Measurements from ENCODE around the gene SHLD1. TPM values are rescaled to one million over a fixed set of nuclear protein-coding genes. Genes with fewer than 3 reads are reported as not detected.

The SHLD1 gene
- total RNA-seq, 3 donors from 2014 or later (not counting 1 experiment from before 2014, with no cell fraction given) = 6.6 to 12.2 (median 8.3) TPM

DNA sequence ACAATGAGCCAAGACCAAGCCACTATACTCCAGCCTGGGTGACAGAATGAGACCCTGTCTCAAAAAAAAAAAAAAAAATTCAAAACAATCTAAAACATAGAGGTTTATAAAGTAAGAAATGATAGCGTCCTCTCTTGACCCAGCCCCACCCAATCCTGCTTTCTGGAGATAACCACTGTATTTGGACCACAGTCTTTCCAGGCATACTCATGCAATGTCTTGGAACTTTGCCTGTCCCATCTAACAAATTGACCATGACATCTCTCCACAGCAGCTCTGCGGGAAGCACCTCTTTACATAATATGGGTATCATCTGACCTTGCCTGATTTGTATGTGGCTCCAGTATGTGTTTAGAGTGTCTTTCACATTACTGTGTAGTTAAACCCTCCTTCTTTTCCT lies 9.1 kb upstream of the SHLD1 start:
- DNase-seq (no peak), ATAC-seq (no peak)
- H3K36me3 ChIP-seq (ENCODE audit: control insufficient read depth, insufficient read depth, low read length) = no peaks in the 10 kb centered on the region
- H3K4me1 ChIP-seq (ENCODE audit: control insufficient read depth, insufficient read depth, low read length) = peaks cover 6% of the 10 kb centered on the region
- H3K4me3 Mint-ChIP-seq = no peak overlapping the region
- no peaks in the 10 kb centered on the region for H3K36me3 Mint-ChIP-seq
- H3K27ac Mint-ChIP-seq = no peak overlapping the region
- no peak overlapping the region for H3K27ac ChIP-seq (ENCODE audit: low read length)
- peaks cover 3 to 7% of the 10 kb centered on the region in 2 donors for H3K27me3 Mint-ChIP-seq (ENCODE audit: low read depth in 2 of 2)
- TF ChIP-seq, protein P1, sequence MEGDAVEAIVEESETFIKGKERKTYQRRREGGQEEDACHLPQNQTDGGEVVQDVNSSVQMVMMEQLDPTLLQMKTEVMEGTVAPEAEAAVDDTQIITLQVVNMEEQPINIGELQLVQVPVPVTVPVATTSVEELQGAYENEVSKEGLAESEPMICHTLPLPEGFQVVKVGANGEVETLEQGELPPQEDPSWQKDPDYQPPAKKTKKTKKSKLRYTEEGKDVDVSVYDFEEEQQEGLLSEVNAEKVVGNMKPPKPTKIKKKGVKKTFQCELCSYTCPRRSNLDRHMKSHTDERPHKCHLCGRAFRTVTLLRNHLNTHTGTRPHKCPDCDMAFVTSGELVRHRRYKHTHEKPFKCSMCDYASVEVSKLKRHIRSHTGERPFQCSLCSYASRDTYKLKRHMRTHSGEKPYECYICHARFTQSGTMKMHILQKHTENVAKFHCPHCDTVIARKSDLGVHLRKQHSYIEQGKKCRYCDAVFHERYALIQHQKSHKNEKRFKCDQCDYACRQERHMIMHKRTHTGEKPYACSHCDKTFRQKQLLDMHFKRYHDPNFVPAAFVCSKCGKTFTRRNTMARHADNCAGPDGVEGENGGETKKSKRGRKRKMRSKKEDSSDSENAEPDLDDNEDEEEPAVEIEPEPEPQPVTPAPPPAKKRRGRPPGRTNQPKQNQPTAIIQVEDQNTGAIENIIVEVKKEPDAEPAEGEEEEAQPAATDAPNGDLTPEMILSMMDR (IDR thresholded peaks at IDR 0.05) = no peak
- 75% methylated on average over 1 of the region's 2 CpGs for WGBS (ENCODE audit: insufficient coverage)
- no peaks in the 10 kb centered on the region for H3K4me1 Mint-ChIP-seq
- H3K4me3 ChIP-seq (ENCODE audit: low read length) = no peak overlapping the region
- no peaks in the 10 kb centered on the region for H3K27me3 ChIP-seq (ENCODE audit: control insufficient read depth, insufficient read depth, low read length)
- no peaks in the 10 kb centered on the region for H3K9me3 Mint-ChIP-seq
- H3K9me3 ChIP-seq (ENCODE audit: control insufficient read depth, insufficient read depth, low read length) = no peaks in the 10 kb centered on the region
- intact Hi-C loops (cut with micrococcal nuclease) = no loop called here

DNA sequence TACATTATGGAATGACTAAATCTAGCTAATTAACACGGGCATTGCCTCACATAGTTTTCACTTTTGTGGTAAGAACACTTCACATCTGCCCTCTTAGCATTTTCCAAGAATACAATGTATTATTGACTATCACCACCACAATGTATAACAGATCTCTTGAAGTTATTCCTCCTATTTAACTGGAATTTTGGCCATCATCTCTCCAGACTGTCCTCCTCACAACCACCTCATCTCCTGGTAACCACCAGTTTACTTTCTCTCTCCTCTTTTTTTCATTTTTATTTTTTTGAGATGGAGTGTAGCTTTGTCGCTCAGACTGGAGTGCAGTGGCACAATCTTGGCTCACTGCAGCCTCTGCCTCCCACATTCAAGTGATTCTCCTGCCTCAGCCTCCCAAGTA lies 8.2 kb upstream of the SHLD1 start:
- Histone ChIP-seq H3K36me3 (ENCODE audit: control insufficient read depth, insufficient read depth, low read length) (no peaks in the 10 kb centered on the region), H3K27ac (ENCODE audit: low read length) (no peak overlapping the region), H3K4me1 (ENCODE audit: control insufficient read depth, insufficient read depth, low read length) (peaks cover 6% of the 10 kb centered on the region), H3K4me3 (ENCODE audit: low read length) (no peak overlapping the region), H3K27me3 (ENCODE audit: control insufficient read depth, insufficient read depth, low read length) (no peaks in the 10 kb centered on the region), H3K9me3 (ENCODE audit: control insufficient read depth, insufficient read depth, low read length) (no peaks in the 10 kb centered on the region)
- Mint-ChIP-seq H3K4me3 (no peak overlapping the region), H3K36me3 (no peaks in the 10 kb centered on the region), H3K9me3 (no peaks in the 10 kb centered on the region), H3K27ac (no peak overlapping the region), H3K27me3 (ENCODE audit: low read depth in 2 of 2) (peaks cover 5 to 7% of the 10 kb centered on the region in 2 donors), H3K4me1 (no peaks in the 10 kb centered on the region)
- TF ChIP-seq, protein P1 (IDR thresholded peaks at IDR 0.05) = no peak
- 86% methylated on average over 2 of the region's 2 CpGs for WGBS (ENCODE audit: insufficient coverage)
- intact Hi-C loops (cut with micrococcal nuclease) = no loop called here
- DNase-seq (no peak), ATAC-seq (no peak)

DNA sequence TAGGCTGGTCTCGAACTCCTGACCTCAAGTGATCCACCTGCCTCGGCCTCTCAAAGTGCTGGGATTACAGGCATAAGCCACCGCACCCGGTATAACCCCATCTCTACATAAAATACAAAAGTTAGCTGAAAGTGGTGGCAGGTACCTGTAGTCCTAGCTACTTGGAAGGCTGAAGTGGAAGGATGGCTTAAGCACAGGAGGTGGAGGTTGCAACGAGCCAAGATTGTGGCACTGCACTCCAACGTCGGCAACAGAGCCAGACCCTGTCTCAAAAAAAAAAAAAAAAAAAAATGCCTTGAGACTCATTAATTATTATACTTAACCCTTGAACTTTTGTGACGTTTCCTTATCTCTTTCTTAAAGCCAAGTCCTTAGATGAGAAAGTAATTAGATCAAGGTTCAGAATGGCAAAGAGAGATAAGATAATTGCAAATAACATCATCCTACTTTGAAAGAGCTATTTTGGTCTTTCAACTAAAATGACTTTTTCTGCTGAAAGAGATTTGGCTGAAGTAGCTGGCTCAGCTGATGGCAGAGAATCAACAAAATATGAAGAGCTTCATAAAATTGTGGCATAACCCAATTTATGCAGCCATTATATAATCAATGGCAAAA lies 4.7 kb upstream of the SHLD1 start:
- H3K9me3 ChIP-seq (ENCODE audit: control insufficient read depth, insufficient read depth, low read length) = no peaks in the 10 kb centered on the region
- TF ChIP-seq, protein P1 (IDR thresholded peaks at IDR 0.05) = no peak
- no peaks in the 10 kb centered on the region for H3K27me3 ChIP-seq (ENCODE audit: control insufficient read depth, insufficient read depth, low read length)
- Mint-ChIP-seq H3K4me3 (no peak overlapping the region), H3K27ac (no peak overlapping the region), H3K36me3 (no peaks in the 10 kb centered on the region), H3K27me3 (ENCODE audit: low read depth in 2 of 2) (peaks cover 7 to 9% of the 10 kb centered on the region in 2 donors), H3K4me1 (peaks cover 0 to 6% of the 10 kb centered on the region in 2 donors), H3K9me3 (no peaks in the 10 kb centered on the region)
- no peak overlapping the region for H3K4me3 ChIP-seq (ENCODE audit: low read length)
- H3K36me3 ChIP-seq (ENCODE audit: control insufficient read depth, insufficient read depth, low read length) = no peaks in the 10 kb centered on the region
- ATAC-seq = no peak
- 95% methylated on average over 4 of the region's 8 CpGs for WGBS (ENCODE audit: insufficient coverage)
- intact Hi-C loops (cut with micrococcal nuclease) = no loop called here
- H3K27ac ChIP-seq (ENCODE audit: low read length) = no peak overlapping the region
- no peak for DNase-seq
- peaks cover 6% of the 10 kb centered on the region for H3K4me1 ChIP-seq (ENCODE audit: control insufficient read depth, insufficient read depth, low read length)

DNA sequence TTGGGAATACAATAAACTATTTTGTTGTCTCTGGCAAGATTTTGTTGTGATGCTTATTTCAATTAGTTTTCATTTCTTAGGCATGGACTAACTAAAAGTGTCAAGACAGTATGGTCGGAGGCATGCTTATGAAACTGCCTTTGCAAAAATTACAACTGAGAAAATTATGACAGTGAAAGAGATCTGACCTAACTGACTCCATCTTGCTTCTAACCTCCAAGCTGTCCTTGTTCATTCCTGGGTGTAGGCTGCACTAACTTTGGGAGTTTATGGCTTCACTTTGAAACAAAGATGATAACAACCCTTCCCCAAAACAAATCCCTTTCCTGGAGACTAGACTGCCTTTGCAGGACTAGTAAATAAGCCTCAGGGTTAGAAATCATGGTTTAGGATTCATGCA lies 4.1 kb upstream of the SHLD1 start:
- no peak for DNase-seq

More for the DNA sequence above, 4.1 kb upstream of the SHLD1 start:
- ATAC-seq = no peak
- TF ChIP-seq, protein P1 (IDR thresholded peaks at IDR 0.05) = no peak
- H3K27ac ChIP-seq (ENCODE audit: low read length) = no peak overlapping the region
- Mint-ChIP-seq H3K36me3 (no peaks in the 10 kb centered on the region), H3K4me3 (no peak overlapping the region), H3K4me1 (peaks cover 2 to 9% of the 10 kb centered on the region in 2 donors), H3K27ac (no peak overlapping the region), H3K9me3 (no peaks in the 10 kb centered on the region), H3K27me3 (ENCODE audit: low read depth in 2 of 2) (peaks cover 7 to 9% of the 10 kb centered on the region in 2 donors)
- intact Hi-C loops (cut with micrococcal nuclease) = no loop called here
- no peaks in the 10 kb centered on the region for H3K27me3 ChIP-seq (ENCODE audit: control insufficient read depth, insufficient read depth, low read length)
- no peak overlapping the region for H3K4me3 ChIP-seq (ENCODE audit: low read length)
- 84% methylated on average over 1 of the region's 1 CpG for WGBS (ENCODE audit: insufficient coverage)
- peaks cover 11% of the 10 kb centered on the region for H3K4me1 ChIP-seq (ENCODE audit: control insufficient read depth, insufficient read depth, low read length)
- H3K9me3 ChIP-seq (ENCODE audit: control insufficient read depth, insufficient read depth, low read length) = no peaks in the 10 kb centered on the region
- H3K36me3 ChIP-seq (ENCODE audit: control insufficient read depth, insufficient read depth, low read length) = no peaks in the 10 kb centered on the region

Data from natural killer cell (primary cell).